ENCODE results near the gene RERE. TPM values are rescaled to one million over a fixed set of nuclear protein-coding genes. Genes with fewer than 3 reads are reported as not detected.

RERE gene
- total and polyA plus RNA-seq, 2 donors (not counting 3 experiments of a cell fraction or from before 2014, with no cell fraction given), result 14.1 to 113 TPM

DNA sequence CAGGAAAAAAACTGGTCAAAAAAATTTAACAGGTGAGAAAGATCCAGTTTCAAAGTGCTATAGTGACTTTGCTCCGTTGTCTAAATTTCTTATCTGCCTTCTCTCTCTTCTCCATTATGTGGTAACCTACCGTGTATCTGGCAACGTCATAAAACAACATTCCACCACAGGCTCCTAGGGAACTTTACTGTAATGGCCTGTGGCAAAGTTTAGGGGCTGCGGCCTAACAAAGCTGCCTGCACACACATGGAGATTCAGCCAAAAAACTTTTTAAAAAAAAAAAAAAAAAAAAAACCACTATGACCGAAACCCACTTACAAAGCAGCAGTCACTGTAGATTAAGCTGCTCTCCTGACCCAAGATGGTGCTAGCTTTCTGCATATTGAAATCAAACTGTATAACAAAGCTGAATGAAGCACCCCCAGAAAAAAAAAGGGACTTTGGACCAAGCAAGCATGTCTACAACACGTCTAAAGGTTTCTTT is 296.9 kb downstream of the RERE start:
- no peaks in the 10 kb centered on the region for H3K36me3 ChIP-seq (ENCODE audit: control insufficient read depth in 2 of 2, extremely low read depth in 1 of 2, insufficient read depth in 2 of 2, low read length in 2 of 2)
- no peak for DNase-seq (ENCODE audit: low read depth, low spot score)
- POLR2A ChIA-PET, result no interaction called here

More for the DNA sequence above, 296.9 kb downstream of the RERE start:
- Histone ChIP-seq H3K4me1 (ENCODE audit: control insufficient read depth, extremely low read depth, insufficient read depth, low read length) (peaks cover 10% of the 10 kb centered on the region), H3K79me2 (ENCODE audit: control insufficient read depth, insufficient read depth, low read length) (peaks cover 3% of the 10 kb centered on the region), H3K27me3 (ENCODE audit: control insufficient read depth in 2 of 2, insufficient read depth in 2 of 2, low read length in 2 of 2) (no peaks in the 10 kb centered on the region), H3K27ac (ENCODE audit: insufficient read depth, low read depth, low read length) (no peak overlapping the region), H3K9me1 (replicated peaks; ENCODE audit: control insufficient read depth, extremely low read depth, insufficient read depth, low read length) (no peaks in the 10 kb centered on the region), H3K9me3 (replicated peaks; ENCODE audit: control insufficient read depth, insufficient read depth, low read length) (no peaks in the 10 kb centered on the region), H3K4me3 (replicated peaks in 1 of 3; ENCODE audit: insufficient read depth in 1 of 3, low read depth in 1 of 3, low read length in 3 of 3) (no peak overlapping the region), H3K4me2 (ENCODE audit: insufficient read depth, low read length) (no peak overlapping the region), H3K9ac (replicated peaks; ENCODE audit: extremely low read depth, insufficient read depth, low read length) (no peak overlapping the region), H4K20me1 (replicated peaks; ENCODE audit: control insufficient read depth, extremely low read depth, insufficient read depth, low read length) (peaks cover 2% of the 10 kb centered on the region), H2AFZ (ENCODE audit: low read depth, low read length) (no peak overlapping the region)
- dilution Hi-C loops (cut with MboI; ENCODE audit: extremely low pct_ligation_motif_present, low sequenced_read_pairs), result no loop called here
- intact Hi-C loops (cut with micrococcal nuclease), result no loop called here
- CTCF ChIA-PET, result interaction anchor here (0.6 to 1.3 kb wide), 4 partner anchors 10 to 149 kb away, joined by 3 to 4 read pairs (median 3); no protein-coding TSS in a partner anchor
- TF ChIP-seq EZH2 (IDR thresholded peaks at IDR 0.05; ENCODE audit: borderline replicate concordance, low read depth, low read length, severe bottlenecking) (no peak), MAX (IDR thresholded peaks at IDR 0.05; ENCODE audit: insufficient read depth, insufficient read length) (no peak), CTCF (IDR thresholded peaks at IDR 0.05; ENCODE audit: extremely low read depth in 1 of 2, insufficient read depth in 1 of 2, low read depth in 1 of 2, low read length in 2 of 2) (no peak), FOS (IDR thresholded peaks at IDR 0.05; ENCODE audit: borderline replicate concordance, insufficient read depth, low read length) (no peak), POLR2A (IDR thresholded peaks at IDR 0.05; ENCODE audit: low read depth, low read length) (no peak), JUN (IDR thresholded peaks at IDR 0.05; ENCODE audit: borderline replicate concordance, insufficient read depth, insufficient read length, low read depth) (no peak), MYC (IDR thresholded peaks at IDR 0.05; ENCODE audit: low read depth, low read length) (no peak), GATA2 (IDR thresholded peaks at IDR 0.05; ENCODE audit: insufficient read depth, insufficient read length, low read depth, low read length) (no peak), POLR2AphosphoS5 (IDR thresholded peaks at IDR 0.05; ENCODE audit: insufficient read depth, low read depth, low read length) (no peak)
- FAIRE-seq, result peak; percentile 26
- BruUV-seq (replicated peaks), result no TSS peak
